Measurements from ENCODE around the gene GUCA1A.
A peak's percentile ranks its signal among the peaks of the same experiment; 100 is the strongest.
"Not testable (repeated sequence)": the region's sequence is repeated elsewhere in the genome, so short reads cannot be mapped to it uniquely, and the experiment has no call there.

Gene GUCA1A

DNA sequence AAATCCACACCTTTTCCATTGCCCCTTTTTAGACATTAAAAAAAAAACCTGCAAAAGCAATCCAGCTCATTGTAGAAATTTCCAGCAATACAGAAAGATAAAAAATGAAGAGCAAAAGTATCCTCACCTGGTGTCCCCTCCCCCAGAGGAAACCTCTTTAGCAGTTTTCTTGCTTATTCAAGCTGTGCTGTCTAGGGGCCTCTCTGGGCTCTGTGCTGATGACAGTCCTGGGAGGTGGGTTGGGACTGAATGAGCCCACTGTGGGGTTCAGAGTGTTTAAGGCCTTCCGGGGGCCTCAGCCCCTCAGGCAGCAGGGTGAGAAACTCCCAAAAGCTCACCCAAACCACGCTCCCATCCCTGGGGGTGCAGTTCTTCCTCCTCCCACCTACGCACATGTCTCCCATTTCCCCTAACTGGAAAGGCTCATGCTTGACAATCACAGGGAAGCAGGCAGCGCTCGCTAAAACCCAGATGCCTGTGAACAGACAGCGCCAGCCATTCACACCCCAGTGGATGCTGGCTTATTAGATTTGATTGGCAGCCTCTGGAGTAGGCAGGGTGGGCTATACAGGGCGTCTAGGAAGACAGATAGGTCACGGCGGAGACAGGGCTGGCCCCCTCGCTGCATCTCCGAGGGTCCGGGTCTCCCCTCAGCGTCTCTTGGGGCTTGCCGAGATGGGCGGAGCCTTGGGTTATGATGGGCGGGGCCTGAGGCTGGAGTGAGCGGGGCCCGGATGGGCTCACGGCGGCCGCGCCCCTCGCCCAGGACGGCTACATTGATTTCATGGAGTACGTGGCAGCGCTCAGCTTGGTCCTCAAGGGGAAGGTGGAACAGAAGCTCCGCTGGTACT lies 4.6 kb downstream of the GUCA1A start:
- DNase-seq = no peak

- no peak for DNase-seq
Measured at GRCh38 chr6:42179261-42179944, 6.2 kb downstream of the GUCA1A start.

DNA sequence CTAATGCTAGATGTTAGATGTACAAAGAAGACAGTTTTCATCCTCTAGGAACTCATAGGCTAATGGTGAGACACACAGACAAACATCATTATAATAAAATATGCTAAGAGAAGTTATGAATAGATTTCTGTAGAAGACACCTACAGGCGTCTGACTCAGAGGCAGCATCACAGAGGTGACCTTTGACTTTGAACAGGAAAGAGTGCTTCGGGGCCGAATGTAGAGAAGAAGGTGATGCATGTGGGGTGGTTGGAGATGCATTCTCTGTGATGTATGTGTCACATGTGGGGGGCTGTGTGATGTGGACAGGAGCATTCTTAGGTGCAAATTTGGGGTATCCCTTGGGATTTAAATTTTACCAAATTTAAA lies 6.8 kb downstream of the GUCA1A start:
- DNase-seq = no peak

DNA sequence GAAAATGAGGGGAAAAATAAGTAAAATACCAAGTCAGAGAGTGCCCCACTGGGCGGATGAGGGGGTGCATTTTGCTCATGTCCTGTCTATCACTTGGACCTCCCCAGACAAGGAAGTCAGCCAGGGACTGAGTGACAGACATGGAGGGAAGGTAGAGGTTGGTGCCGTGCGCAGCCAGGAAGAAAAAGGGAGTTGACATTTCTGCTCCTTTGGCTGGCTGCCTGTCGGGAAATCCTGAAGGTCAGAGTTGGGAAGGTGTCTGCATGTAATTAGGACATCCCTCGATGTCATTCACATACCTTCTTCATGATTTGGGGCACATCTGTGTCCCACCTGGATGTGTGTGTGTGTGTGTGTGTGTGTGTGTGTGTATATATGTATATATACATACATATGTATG lies 8.9 kb downstream of the GUCA1A start:
- no peak for DNase-seq

DNA sequence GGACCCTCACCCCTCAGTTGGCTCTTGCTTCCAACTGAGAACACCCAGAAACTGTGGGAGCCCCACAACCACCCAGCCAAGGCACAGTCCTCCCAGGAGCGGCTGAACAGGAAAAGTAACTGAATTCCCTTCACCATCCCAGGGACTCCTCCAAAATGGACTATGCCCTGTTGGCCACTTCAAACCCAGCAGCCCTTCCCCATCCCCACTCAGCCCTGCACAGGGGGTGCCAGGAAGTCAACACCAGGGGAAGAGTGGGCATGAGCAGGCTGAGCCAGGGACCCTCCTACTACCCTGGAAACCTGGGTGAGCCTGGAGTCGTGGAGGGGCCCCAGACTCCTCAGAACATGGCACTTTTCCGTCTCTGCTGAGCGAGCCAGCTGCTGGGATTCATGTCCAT lies 11.3 kb downstream of the GUCA1A start:
- no peak for DNase-seq

GRCh38 chr6:42185597-42185996 lies 12.4 kb downstream of the GUCA1A start:
- DNase-seq = no peak

GRCh38 chr6:42188406-42188805 lies 15.2 kb downstream of the GUCA1A start:
- no peak for DNase-seq

- DNase-seq = peak; percentile 73
Measured at GRCh38 chr6:42190554-42191183, 17.5 kb downstream of the GUCA1A start.

DNA sequence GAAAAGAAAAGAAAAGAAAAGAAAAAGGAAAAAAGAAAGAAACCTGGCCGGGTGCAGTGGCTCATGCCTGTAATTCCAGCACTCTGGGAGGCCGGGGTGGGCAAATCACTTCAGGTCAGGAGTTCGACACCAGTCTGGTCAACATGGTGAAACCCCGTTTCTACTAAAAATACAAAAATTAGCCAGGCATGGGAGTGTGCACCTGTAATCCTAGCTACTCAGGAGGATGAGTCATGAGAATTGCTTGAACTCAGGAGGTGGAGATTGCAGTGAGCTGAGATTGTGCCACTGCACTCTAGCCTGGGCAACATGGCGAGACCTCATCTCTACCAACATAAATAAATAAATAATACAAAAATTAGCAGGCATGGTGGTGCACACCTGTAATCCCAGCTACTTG lies 19.2 kb downstream of the GUCA1A start:
- not testable (repeated sequence) for DNase-seq

DNA sequence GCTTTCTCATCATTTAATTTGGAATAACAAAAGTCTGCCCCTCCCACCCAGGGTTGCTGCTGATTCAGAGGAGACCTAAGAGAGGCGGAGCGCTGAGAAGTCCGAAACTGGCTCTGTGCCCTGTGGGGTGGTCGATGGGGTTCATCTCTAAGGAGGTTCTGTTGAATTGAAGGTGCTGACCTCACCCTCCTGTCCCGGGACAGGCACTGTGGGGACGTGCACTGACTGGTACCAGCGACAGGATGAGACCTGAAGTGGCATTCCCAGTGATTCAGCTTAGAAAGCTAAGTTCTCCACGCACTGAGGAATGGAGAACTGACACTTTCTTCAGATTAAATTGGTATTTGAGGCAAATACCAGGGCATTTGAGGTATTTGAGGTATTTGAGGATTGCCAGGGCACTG lies 20.3 kb downstream of the GUCA1A start:
- DNase-seq = no peak

DNA sequence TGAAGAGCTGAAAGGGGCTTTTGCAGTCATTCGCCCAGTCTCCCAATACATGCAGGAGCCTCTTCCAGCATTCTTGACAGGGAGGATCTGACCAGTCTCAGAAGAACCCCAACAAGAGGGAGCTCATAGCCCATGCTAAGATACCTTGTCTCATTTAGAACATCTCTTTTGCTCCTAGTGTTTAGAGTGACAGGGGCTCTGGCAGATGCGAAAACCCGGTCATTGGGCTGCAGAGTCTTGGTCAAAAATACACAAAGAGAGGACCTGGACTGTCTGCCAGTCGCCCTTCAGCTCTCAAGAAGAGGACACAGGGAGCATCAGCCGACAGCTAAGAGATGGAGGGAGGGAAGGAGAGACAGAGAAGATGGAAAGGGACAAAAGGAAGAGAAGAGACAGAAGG lies 20.9 kb downstream of the GUCA1A start:
- DNase-seq = no peak

- DNase-seq = no peak
Measured at GRCh38 chr6:42195415-42195814, 22.3 kb downstream of the GUCA1A start.

GRCh38 chr6:42197555-42198362 lies 24.6 kb downstream of the GUCA1A start:
- peak; percentile 99 for DNase-seq

- DNase-seq = no peak
Measured at GRCh38 chr6:42199106-42199981, 26.2 kb downstream of the GUCA1A start.

- DNase-seq = no peak
Measured at GRCh38 chr6:42200035-42200434, 26.9 kb downstream of the GUCA1A start.

- peak; percentile 93 for DNase-seq
Measured at GRCh38 chr6:42201382-42201781, 28.2 kb downstream of the GUCA1A start.

DNA sequence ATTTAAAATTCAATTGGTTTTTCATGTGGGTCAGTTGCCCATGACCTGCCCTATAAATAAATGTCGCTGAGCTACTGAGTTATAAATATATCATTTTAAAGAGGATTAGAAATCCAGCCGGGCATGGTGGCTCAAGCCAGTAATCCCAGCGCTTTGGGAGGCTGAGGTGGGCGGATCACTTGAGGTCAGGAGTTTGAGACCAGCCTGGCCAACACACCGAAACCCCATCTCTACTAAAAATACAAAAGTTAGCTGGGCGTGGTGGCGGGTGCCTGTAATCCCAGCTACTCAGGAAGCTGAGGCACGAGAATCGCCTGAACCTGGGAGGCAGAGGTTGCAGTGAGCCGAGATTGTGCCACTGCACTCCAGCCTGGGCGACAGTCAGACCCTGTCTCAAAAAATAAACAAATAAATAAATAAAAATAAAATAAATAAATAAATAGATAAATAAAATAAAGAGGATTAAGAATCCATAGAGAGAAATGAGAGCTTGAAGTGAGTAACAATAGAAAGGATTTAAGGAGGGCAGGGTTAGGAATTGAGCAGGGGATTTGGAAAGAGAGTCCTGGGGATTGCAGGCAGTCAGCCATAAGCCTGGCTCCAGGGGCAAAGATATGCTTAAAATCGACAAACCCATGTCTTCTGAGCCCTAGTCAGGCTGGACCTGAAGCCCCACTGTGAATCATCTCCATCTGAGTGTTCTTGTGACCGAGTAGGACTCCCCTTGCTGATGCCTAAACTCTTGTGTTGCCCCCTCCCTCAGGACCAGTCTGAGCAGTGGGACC lies 29.2 kb downstream of the GUCA1A start:
- peak; percentile 84 for DNase-seq

DNA sequence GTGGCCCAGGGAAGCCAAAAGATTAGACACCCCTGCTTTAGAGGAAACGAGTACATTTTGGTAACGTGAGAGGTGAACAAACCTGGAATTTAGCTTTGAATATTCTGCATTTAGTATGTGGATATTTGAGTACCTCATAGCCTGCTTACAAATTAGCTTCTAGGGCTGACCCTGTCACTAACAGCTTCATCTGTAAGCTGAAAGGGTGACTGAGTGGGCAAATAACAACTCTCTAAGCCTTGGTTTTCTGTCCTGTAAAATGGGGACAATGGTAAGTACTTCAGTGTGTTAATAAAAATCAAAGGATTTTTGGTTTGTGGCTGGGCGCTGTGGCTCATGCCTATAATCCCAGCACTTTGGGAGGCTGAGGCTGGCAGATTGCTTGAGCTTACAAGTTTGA lies 30.0 kb downstream of the GUCA1A start:
- no peak for DNase-seq

DNA sequence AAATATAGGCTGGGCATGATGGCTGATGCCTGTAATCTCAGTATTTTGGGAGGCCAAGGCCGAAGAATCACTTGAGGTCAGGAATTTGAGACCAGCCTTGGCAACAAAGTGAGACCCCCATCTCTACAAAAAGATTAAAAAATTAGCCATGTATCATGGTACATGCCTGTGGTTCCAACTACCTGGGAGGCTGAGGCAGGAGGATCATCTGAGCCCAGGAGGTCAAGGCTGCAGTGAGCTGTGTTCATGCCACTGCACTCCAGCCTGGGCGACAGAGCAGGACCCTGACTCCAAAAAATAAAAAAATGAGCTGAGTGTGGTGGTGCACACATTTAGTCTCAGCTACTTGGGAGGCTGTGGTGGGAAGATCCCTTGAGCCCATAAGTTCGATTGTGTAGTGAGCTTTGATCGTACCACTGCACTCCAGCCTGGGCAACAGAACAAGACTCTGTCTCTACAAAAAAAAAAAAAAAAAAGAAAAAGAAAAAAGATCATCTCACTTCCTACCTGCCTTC lies 31.7 kb downstream of the GUCA1A start:
- no peak for DNase-seq

GRCh38 chr6:42207559-42207958 lies 34.4 kb downstream of the GUCA1A start:
- DNase-seq = not testable (repeated sequence)

GRCh38 chr6:42210551-42210950 lies 37.4 kb downstream of the GUCA1A start:
- no peak for DNase-seq

Data from NCI-H82 (cell line).